Endodermal cell (in vitro differentiated cells): ENCODE data around the gene LIX1. TPM values are rescaled to one million over a fixed set of nuclear protein-coding genes. Genes with fewer than 3 reads are reported as not detected.

ENCODE experiments used
- DNase-seq: peaks from one replicate; pipeline ENCODE4 v3.0.0-alpha.2; 2017
- H3K27ac ChIP-seq: 2 replicates; pipeline ENCODE4 v1.5.1; 2013; ENCODE audit warnings: mild to moderate bottlenecking, low read depth, low read length, moderate library complexity
- H3K27me3 ChIP-seq: 2 replicates; pipeline ENCODE4 v1.6.1; 2013; ENCODE audit warnings: mild to moderate bottlenecking, low read length, moderate library complexity; ENCODE audit not compliant: insufficient read depth, control insufficient read depth, poor library complexity, severe bottlenecking
- H3K36me3 ChIP-seq: 2 replicates; pipeline ENCODE4 v1.7.0; 2013; ENCODE audit warnings: mild to moderate bottlenecking, low read length, moderate library complexity; ENCODE audit not compliant: control insufficient read depth, insufficient read depth
- H3K4me1 ChIP-seq: one replicate; pipeline ENCODE4 v1.7.0; 2013; ENCODE audit warnings: low read length; ENCODE audit not compliant: control insufficient read depth, insufficient read depth
- H3K4me3 ChIP-seq: 2 replicates; pipeline ENCODE4 v1.5.1; 2013; ENCODE audit warnings: mild to moderate bottlenecking, low read length, moderate library complexity
- H3K9ac ChIP-seq: 2 replicates; pipeline ENCODE4 v1.6.1; 2013; ENCODE audit warnings: mild to moderate bottlenecking, low read length, moderate library complexity; ENCODE audit not compliant: poor library complexity, severe bottlenecking; ENCODE audit errors: extremely low read depth
- H3K9me3 ChIP-seq: 2 replicates; pipeline ENCODE4 v1.6.1; 2013; ENCODE audit warnings: mild to moderate bottlenecking, low read length, moderate library complexity; ENCODE audit not compliant: control insufficient read depth
- H3K27ac Mint-ChIP-seq: 2 replicates; pipeline ENCODE4 v1.8.0; 2020; ENCODE audit warnings: mixed read lengths
- H3K27me3 Mint-ChIP-seq: 2 replicates; pipeline ENCODE4 v1.8.0; 2021; ENCODE audit warnings: mild to moderate bottlenecking, mixed read lengths; ENCODE audit not compliant: insufficient read depth
- H3K36me3 Mint-ChIP-seq: 2 replicates; pipeline ENCODE4 v1.8.0; 2020; ENCODE audit warnings: low read depth, mixed read lengths
- H3K4me1 Mint-ChIP-seq: 2 replicates; pipeline ENCODE4 v1.8.0; 2020; ENCODE audit warnings: mixed read lengths
- H3K4me3 Mint-ChIP-seq: 2 replicates; pipeline ENCODE4 v1.8.0; 2020; ENCODE audit warnings: mild to moderate bottlenecking, moderate library complexity, mixed read lengths
- H3K9me3 Mint-ChIP-seq: 2 replicates; pipeline ENCODE4 v1.8.0; 2020; ENCODE audit warnings: mild to moderate bottlenecking, mixed read lengths
- WGBS, 2 experiments: methylation state at CpG; one replicate each; pipeline versions ENCODE4 v1.1.5 to v1.1.7; 2013; ENCODE audit warnings: missing lambda C conversion rate in 2 of 2, mixed read lengths in 1 of 2; ENCODE audit not compliant: insufficient coverage in 1 of 2, insufficient read length in 1 of 2; 5-methylcytosine and 5-hydroxymethylcytosine counted together
- total RNA-seq, 2 donors: library from RNA; stranded (reverse); fragmentation: NEBNext Ultra II Directional in 1 of 2; extraction: Animal tissue kit (Norgen Biotek cat#: 25700) in 1 of 2; gene quantifications; 2 replicates in 1 of 2; 3 replicates in 1 of 2; pipeline ENCODE4 v1.2.1, GENCODE V29; 2021
- TF ChIP-seq, protein P1 (sequence below): fragments of 200-600 bp; sonication (generic); conservative IDR thresholded peaks from 2 replicates; pipeline ENCODE4 v1.5.0; 2021; ENCODE audit warnings: antibody characterized with exemption, mild to moderate bottlenecking

The LIX1 gene
- total RNA-seq, 2 donors from 2014 or later: 0.09 to 0.15 TPM

DNA sequence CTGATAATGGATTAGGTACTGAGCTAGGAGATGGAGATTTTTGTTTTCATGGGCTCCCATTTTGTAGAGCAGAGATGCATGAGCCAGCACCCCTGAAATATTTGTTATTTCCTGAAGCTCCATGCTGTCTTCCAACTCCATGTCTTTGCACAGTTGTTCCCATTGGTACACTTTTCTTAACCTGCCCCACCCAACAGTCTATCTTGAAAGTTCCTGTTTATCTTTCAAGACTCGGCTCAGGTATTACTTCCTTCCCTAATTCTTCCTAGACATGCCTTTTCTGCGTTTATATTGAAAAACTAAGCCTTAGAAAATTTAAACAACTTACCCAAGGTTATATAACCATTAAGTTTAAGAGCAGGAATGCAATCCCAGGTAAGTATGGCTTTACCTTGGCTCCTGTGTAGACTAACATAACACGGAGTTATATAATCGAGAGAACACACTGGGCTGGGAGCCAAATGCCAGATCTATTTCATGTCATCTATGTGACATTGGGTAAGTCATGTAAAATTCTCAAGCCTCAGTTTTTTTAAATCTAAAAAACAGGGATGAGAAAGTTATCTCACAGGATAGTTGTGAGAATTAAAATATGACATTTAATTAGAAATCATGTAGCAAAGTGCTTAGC is 67.4 kb downstream of the LIX1 start:
- no peaks in the 10 kb centered on the region for H3K9me3 ChIP-seq
- H3K4me1 ChIP-seq: no peaks in the 10 kb centered on the region
- TF ChIP-seq, protein P1, sequence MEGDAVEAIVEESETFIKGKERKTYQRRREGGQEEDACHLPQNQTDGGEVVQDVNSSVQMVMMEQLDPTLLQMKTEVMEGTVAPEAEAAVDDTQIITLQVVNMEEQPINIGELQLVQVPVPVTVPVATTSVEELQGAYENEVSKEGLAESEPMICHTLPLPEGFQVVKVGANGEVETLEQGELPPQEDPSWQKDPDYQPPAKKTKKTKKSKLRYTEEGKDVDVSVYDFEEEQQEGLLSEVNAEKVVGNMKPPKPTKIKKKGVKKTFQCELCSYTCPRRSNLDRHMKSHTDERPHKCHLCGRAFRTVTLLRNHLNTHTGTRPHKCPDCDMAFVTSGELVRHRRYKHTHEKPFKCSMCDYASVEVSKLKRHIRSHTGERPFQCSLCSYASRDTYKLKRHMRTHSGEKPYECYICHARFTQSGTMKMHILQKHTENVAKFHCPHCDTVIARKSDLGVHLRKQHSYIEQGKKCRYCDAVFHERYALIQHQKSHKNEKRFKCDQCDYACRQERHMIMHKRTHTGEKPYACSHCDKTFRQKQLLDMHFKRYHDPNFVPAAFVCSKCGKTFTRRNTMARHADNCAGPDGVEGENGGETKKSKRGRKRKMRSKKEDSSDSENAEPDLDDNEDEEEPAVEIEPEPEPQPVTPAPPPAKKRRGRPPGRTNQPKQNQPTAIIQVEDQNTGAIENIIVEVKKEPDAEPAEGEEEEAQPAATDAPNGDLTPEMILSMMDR: no peak
- peaks cover 5% of the 10 kb centered on the region for H3K4me1 Mint-ChIP-seq
- DNase-seq: no peak
- no peaks in the 10 kb centered on the region for H3K36me3 Mint-ChIP-seq
- H3K36me3 ChIP-seq: no peaks in the 10 kb centered on the region
- no peak overlapping the region for H3K4me3 ChIP-seq
- no peaks in the 10 kb centered on the region for H3K27me3 ChIP-seq
- H3K27ac Mint-ChIP-seq: no peak overlapping the region
- H3K27ac ChIP-seq: no peak overlapping the region
- no peaks in the 10 kb centered on the region for H3K27me3 Mint-ChIP-seq
- 97 to 100% methylated on average over 4 of the region's 4 CpGs for WGBS, 2 experiments
- no peak overlapping the region for H3K4me3 Mint-ChIP-seq
- no peak overlapping the region for H3K9ac ChIP-seq
- H3K9me3 Mint-ChIP-seq: no peaks in the 10 kb centered on the region

DNA sequence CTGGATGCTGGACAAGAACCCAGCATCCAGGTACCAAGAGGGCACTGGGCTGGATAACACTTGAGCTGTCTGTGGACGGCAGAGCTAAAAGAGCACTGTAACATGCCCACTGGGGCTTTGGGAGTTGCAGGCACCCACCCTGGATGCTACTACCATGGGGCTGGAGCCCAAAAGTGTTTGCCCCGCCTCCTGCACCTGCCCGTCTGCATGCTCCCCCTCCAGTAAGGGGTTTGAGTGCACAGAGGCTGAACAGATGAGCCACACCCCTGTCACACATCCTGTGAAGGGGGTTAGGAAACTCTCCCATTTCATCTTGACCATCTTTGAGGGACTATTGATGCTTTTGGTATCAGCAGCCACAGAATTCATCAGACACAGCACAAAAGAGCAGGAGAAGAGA is 69.0 kb downstream of the LIX1 start:
- no peaks in the 10 kb centered on the region for H3K36me3 Mint-ChIP-seq
- no peak overlapping the region for H3K4me3 Mint-ChIP-seq
- H3K4me1 Mint-ChIP-seq: no peaks in the 10 kb centered on the region
- Histone ChIP-seq H3K36me3 (no peaks in the 10 kb centered on the region), H3K4me1 (no peaks in the 10 kb centered on the region), H3K9me3 (no peaks in the 10 kb centered on the region), H3K4me3 (no peak overlapping the region), H3K27me3 (no peaks in the 10 kb centered on the region), H3K9ac (no peak overlapping the region), H3K27ac (no peak overlapping the region)
- H3K9me3 Mint-ChIP-seq: no peaks in the 10 kb centered on the region
- WGBS, 2 experiments: 86 to 95% methylated on average over 1 to 3 of the region's 3 CpGs
- DNase-seq: no peak
- TF ChIP-seq, protein P1: no peak
- H3K27ac Mint-ChIP-seq: no peak overlapping the region
- no peaks in the 10 kb centered on the region for H3K27me3 Mint-ChIP-seq

DNA sequence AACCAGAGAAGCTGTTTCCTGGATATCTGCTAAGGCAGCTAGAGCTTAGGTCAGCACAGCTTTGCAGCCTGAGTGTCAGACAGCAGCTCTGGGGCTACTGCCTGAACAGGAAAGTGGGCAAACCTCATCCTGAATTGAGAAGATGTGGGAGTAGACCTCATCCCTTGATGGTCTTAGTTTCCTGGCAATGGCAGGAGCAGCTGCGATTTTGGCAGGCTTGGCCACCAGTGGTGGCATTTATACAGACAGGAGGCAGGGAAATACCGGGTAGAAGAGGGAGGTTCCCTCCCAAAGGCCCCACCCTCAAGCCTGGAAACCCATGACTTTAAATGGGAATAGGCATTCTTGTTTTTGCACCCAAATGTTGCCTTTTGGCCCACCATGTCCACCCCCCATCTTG is 69.7 kb downstream of the LIX1 start:
- TF ChIP-seq, protein P1: no peak
- Mint-ChIP-seq H3K4me1 (peaks cover under 1% of the 10 kb centered on the region), H3K9me3 (no peaks in the 10 kb centered on the region), H3K4me3 (no peak overlapping the region), H3K36me3 (no peaks in the 10 kb centered on the region), H3K27me3 (no peaks in the 10 kb centered on the region), H3K27ac (no peak overlapping the region)
- 90 to 91% methylated on average over 2 of the region's 2 CpGs for WGBS, 2 experiments
- no peaks in the 10 kb centered on the region for H3K36me3 ChIP-seq
- H3K4me3 ChIP-seq: no peak overlapping the region
- H3K9ac ChIP-seq: no peak overlapping the region
- H3K4me1 ChIP-seq: no peaks in the 10 kb centered on the region
- H3K9me3 ChIP-seq: no peaks in the 10 kb centered on the region
- DNase-seq: no peak
- no peak overlapping the region for H3K27ac ChIP-seq
- H3K27me3 ChIP-seq: no peaks in the 10 kb centered on the region
